ENCODE results near the gene ALDH8A1. TPM values are rescaled to one million over a fixed set of nuclear protein-coding genes. Genes with fewer than 3 reads are reported as not detected.

ALDH8A1 gene
- total and polyA plus RNA-seq, 5 donors: 0.23 to 1.3 (median 0.25) TPM

DNA sequence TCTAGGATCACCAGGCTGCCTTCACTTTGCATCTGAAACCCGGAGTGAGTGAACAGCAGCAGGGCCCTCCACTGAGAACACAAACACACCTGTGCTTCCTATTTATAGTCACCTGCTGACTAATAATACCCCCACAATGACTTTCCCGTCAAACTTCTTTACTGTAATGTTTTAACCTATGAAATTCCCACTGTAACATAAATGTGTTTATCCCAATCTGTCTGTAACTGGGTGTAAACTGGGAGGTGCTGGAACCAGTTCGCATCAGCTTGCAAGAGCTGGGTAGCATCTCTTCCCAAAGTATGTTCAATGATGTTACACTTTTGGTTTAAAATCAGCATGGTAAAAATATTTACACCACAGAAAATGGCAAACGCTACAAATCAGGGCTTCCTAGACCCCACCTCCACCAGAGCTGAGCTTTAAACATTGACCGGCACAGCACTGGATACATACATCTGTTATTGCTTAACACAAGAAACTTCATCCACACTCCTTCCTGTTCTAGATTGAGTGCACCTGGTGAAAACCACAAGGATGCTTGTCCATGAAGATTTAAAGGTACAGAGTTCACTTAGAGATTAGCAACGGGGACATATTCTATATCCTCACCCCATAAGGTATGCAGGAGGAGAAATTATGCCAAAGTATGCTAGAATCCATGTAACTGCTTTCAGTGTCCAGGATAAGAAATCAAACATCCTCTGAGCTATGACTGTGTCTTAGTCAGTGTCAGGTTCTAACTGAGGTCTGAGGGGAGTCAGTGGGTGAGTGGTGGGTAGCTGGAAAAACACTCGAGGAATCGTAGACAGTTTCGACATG lies 79.0 kb downstream of the ALDH8A1 start:
- 72% methylated on average over 9 of the region's 9 CpGs for WGBS
- no peak overlapping the region for H3K27ac ChIP-seq (ENCODE audit: low read length)
- no peaks in the 10 kb centered on the region for H3K9me3 ChIP-seq (ENCODE audit: control insufficient read depth, low read length)
- no peaks in the 10 kb centered on the region for H3K27me3 ChIP-seq (ENCODE audit: control insufficient read depth, insufficient read depth)
- H3K4me3 ChIP-seq (ENCODE audit: low read length): no peak overlapping the region
- ATAC-seq (no peak), DNase-seq (no peak)
- intact Hi-C loops (cut with DNase I): no loop called here
- no peaks in the 10 kb centered on the region for H3K4me1 ChIP-seq (ENCODE audit: control insufficient read depth, insufficient read depth, low read length)

DNA sequence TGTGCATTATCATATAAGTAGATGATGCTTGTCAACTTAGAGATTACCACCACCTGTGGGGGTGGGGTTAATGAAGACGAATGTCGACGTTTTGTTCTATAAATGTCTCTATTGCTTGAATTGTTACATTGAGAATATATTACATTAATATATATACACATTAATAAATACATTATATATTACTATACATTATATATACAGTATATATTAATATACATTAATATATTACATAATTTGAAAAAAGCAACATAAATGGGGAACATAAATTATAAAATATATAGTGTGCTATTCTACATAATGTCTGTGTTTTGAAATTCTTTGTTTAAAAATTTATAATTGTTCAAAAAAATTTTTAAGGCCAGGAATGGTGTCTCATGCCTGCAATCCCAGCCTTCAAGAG lies 81.1 kb downstream of the ALDH8A1 start:
- intact Hi-C loops (cut with DNase I): no loop called here
- Histone ChIP-seq H3K27ac (ENCODE audit: low read length) (no peak overlapping the region), H3K9me3 (ENCODE audit: control insufficient read depth, low read length) (no peaks in the 10 kb centered on the region), H3K4me1 (ENCODE audit: control insufficient read depth, insufficient read depth, low read length) (no peaks in the 10 kb centered on the region), H3K4me3 (ENCODE audit: low read length) (no peak overlapping the region), H3K27me3 (ENCODE audit: control insufficient read depth, insufficient read depth) (no peaks in the 10 kb centered on the region)
- DNase-seq (no peak), ATAC-seq (no peak)
- 92% methylated on average over 3 of the region's 3 CpGs for WGBS

Small RNA genes within 50 kb of the gene (microRNA-seq; reads per million reads assigned to microRNA genes)
- gene MIR3662: 0 reads per million in 2 donors

Other genes starting within 250 kb of the ALDH8A1 start
- 10 to 100 TPM; 65.2 to 81.3 (median 74.5) TPM for gene HBS1L, start 104.7 kb upstream of the ALDH8A1 start, total RNA-seq
- 28.7 TPM for gene HBS1L, start 104.7 kb upstream of the ALDH8A1 start, polyA plus RNA-seq
- gene MYB, start 231.2 kb upstream of the ALDH8A1 start, total RNA-seq: under 1 TPM in 2 of 4 donors, not detected in 2; 0.12 to 0.14 TPM
- not detected for gene MYB, start 231.2 kb upstream of the ALDH8A1 start, polyA plus RNA-seq

All from right cardiac atrium (tissue), 5 donors.